Peyer's patch (tissue), 4 donors: ENCODE results near the gene MUC3A.

Source experiments
- CTCF ChIP-seq, 6 experiments: fragments of 450-650 bp in 4 of 6; fragments of 200-600 bp in 2 of 6; sonication (generic) in 1 of 6; IDR thresholded peaks; one replicate each; pipeline ENCODE4 v1.5.1; 2017 to 2019; ENCODE audit warnings: antibody characterized with exemption in 6 of 6, mild to moderate bottlenecking in 3 of 6, moderate library complexity in 1 of 6
- POLR2A ChIP-seq, 2 donors: fragments of 450-650 bp; IDR thresholded peaks; one replicate each; pipeline ENCODE4 v1.5.1; 2017; ENCODE audit warnings: antibody characterized with exemption in 2 of 2, mild to moderate bottlenecking in 2 of 2, moderate library complexity in 2 of 2

DNA sequence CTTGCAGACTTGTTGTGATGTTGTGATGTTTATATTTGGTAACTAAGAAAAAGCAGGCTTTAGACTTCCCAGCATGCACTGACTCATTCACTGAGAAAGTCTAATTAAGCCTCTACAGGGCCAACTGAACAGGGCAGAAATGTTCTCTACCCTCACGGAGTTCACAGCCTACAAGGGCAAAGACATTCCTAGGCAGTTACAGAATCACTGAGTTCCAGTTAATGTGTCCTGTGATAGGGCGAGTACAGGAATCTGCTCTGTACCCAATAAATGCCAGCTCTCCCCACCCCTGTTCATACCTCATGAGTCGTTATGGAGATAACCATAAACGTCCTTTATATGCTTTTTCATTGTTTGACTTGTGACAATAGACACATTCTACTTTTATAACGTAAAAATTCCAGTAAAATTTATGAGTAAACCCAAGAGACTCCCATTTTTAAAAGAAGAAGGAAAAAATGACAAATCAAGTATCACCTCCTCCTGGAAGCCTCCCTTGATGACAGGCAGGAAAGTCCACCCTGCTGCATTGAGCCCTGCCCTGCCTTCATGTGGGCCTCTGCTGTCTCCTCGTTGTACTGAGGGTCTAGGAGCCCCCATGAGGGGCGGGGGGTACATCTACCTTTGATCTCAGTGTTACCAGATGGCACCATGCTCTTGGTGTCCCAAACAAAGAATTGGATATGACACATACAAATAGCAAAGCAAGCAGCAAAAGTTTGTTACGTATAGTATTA is 34.3 kb downstream of the MUC3A start:
- no peak for TF ChIP-seq CTCF (IDR thresholded peaks at IDR 0.05)
- TF ChIP-seq POLR2A (IDR thresholded peaks at IDR 0.05): peak in 1 of 2 donors; percentile 50
